ENCODE data around the gene MYBPC2.

Gene MYBPC2

GRCh38 chr19:50490411-50490811 lies 57.7 kb downstream of the MYBPC2 start:
- Histone ChIP-seq H3K36me3 (ENCODE audit: insufficient read depth, low read length) (no peaks in the 10 kb centered on the region), H3K27ac (no peak overlapping the region), H3K4me3 (no peak overlapping the region), H3K9me3 (ENCODE audit: low read depth, low read length) (no peaks in the 10 kb centered on the region), H3K9ac (ENCODE audit: insufficient read length) (no peak overlapping the region)
- no peak for DNase-seq (ENCODE audit: low read depth, low spot score)
- TF ChIP-seq FOXP2 (optimal IDR thresholded peaks at IDR 0.05; ENCODE audit: control extremely low read depth, extremely low read length, insufficient read depth), result no peak
- no peak for TF ChIP-seq POLR2AphosphoS5 (IDR thresholded peaks at IDR 0.05; ENCODE audit: borderline replicate concordance, low read depth, low read length)
- no peak for TF ChIP-seq EZH2 (IDR thresholded peaks at IDR 0.05)

GRCh38 chr19:50490991-50491472 lies 58.3 kb downstream of the MYBPC2 start:
- H3K9ac ChIP-seq (ENCODE audit: insufficient read length), result no peak overlapping the region
- no peak overlapping the region for H3K4me3 ChIP-seq
- no peak overlapping the region for H3K27ac ChIP-seq
- no peaks in the 10 kb centered on the region for H3K36me3 ChIP-seq (ENCODE audit: insufficient read depth, low read length)
- TF ChIP-seq FOXP2 (optimal IDR thresholded peaks at IDR 0.05; ENCODE audit: control extremely low read depth, extremely low read length, insufficient read depth) (no peak), POLR2AphosphoS5 (IDR thresholded peaks at IDR 0.05; ENCODE audit: borderline replicate concordance, low read depth, low read length) (no peak), EZH2 (IDR thresholded peaks at IDR 0.05) (no peak)
- no peak for DNase-seq (ENCODE audit: low read depth, low spot score)
- no peaks in the 10 kb centered on the region for H3K9me3 ChIP-seq (ENCODE audit: low read depth, low read length)

DNA sequence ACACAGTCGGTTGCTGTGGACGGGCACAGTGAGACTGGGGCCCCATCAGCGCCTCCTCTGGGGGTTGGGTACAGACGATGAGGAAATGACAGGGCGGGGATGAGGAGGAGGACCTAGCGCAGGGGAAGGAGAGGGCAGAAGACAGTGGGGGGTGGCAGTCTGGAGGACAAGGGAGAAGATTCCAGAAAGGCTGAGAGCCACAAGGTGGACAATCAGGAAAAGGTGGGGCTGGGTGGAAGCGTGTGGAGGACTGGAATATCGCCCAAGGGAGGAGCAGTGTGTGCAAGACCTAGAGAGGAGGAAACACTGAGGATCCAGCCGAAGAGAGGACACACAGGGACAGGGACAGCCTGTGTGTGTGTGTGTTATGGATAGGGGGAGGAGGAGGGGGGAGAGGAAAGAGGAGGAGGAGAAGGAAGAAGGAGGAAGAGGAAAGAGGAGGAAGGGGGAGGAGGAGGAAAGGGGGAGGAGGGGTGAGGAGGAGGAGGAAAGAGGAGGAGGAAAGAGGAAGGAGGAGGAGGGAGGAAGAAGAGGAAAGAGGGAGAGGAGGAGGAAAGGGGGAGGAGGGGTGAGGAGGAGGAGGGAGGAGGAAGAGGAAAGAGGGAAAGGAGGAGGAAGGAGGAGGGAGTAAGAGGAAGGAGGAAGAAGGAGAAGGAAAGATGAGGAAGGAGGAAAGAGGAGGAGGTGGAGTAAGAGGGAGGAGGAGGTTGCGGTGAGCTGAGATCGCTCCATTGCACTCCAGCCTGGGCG lies 59.8 kb downstream of the MYBPC2 start:
- no peak for TF ChIP-seq EZH2 (IDR thresholded peaks at IDR 0.05)
- no peak for TF ChIP-seq FOXP2 (optimal IDR thresholded peaks at IDR 0.05; ENCODE audit: control extremely low read depth, extremely low read length, insufficient read depth)
- TF ChIP-seq POLR2AphosphoS5 (IDR thresholded peaks at IDR 0.05; ENCODE audit: borderline replicate concordance, low read depth, low read length), result no peak
- H3K27ac ChIP-seq, result no peak overlapping the region
- no peaks in the 10 kb centered on the region for H3K36me3 ChIP-seq (ENCODE audit: insufficient read depth, low read length)
- H3K9me3 ChIP-seq (ENCODE audit: low read depth, low read length), result no peaks in the 10 kb centered on the region
- no peak for DNase-seq (ENCODE audit: low read depth, low spot score)
- H3K9ac ChIP-seq (ENCODE audit: insufficient read length), result no peak overlapping the region
- H3K4me3 ChIP-seq, result no peak overlapping the region

DNA sequence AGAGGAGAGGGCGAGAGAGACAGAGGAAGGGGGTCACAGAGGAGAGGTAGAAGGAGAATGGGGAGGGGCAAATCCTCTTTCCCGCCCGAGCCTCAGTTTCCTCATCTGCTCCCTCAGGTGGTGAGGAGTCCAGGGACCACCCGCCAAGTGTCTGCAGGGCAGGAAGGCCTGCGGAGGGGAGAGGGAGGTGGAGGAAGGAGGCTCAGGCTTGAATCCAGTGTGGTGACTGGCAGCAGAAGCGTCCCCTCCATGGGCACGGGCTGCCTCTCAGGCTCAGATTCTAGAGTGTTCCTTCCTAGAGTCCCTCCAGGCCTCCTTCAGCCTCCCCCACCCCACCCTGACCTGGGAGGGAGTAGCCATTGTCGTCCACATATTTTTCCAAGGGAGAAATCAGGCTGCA lies 60.5 kb downstream of the MYBPC2 start:
- no peaks in the 10 kb centered on the region for H3K9me3 ChIP-seq (ENCODE audit: low read depth, low read length)
- TF ChIP-seq FOXP2 (optimal IDR thresholded peaks at IDR 0.05; ENCODE audit: control extremely low read depth, extremely low read length, insufficient read depth), result no peak
- no peak for TF ChIP-seq EZH2 (IDR thresholded peaks at IDR 0.05)
- no peak for TF ChIP-seq POLR2AphosphoS5 (IDR thresholded peaks at IDR 0.05; ENCODE audit: borderline replicate concordance, low read depth, low read length)
- no peak for DNase-seq (ENCODE audit: low read depth, low spot score)
- H3K27ac ChIP-seq, result no peak overlapping the region
- no peak overlapping the region for H3K9ac ChIP-seq (ENCODE audit: insufficient read length)
- H3K4me3 ChIP-seq, result no peak overlapping the region
- H3K36me3 ChIP-seq (ENCODE audit: insufficient read depth, low read length), result no peaks in the 10 kb centered on the region

- TF ChIP-seq FOXP2 (optimal IDR thresholded peaks at IDR 0.05; ENCODE audit: control extremely low read depth, extremely low read length, insufficient read depth) (no peak), EZH2 (IDR thresholded peaks at IDR 0.05) (no peak), POLR2AphosphoS5 (IDR thresholded peaks at IDR 0.05; ENCODE audit: borderline replicate concordance, low read depth, low read length) (no peak)
- DNase-seq (ENCODE audit: low read depth, low spot score), result no peak
- Histone ChIP-seq H3K36me3 (ENCODE audit: insufficient read depth, low read length) (no peaks in the 10 kb centered on the region), H3K9me3 (ENCODE audit: low read depth, low read length) (no peaks in the 10 kb centered on the region), H3K4me3 (no peak overlapping the region), H3K27ac (no peak overlapping the region), H3K9ac (ENCODE audit: insufficient read length) (no peak overlapping the region)
Measured at GRCh38 chr19:50494186-50495019, 61.7 kb downstream of the MYBPC2 start.

DNA sequence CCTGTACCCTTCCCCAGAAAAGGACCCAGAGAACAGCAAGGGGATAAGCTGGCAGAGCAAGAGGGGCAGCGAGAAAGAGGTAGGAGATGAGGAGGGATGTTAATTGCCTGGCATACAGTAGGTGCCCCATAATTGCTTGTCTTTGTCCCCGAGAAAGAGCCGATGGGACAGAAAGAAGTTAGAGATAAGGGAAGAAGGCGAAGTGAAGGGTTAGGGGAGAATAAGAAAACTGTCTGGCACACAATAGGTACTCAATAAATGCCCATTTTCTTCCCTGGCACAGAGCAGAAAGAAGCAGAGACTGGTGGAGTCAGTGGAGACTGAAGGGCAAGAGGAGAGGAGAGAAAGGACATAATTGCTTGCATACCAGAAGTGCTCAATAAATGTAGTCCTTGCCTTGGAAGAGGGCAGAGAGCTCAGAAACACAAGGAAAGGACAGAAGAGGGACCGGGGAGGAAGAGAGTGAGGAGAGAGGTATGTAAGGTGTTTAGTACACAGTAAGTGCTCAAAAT lies 62.4 kb downstream of the MYBPC2 start:
- DNase-seq (ENCODE audit: low read depth, low spot score), result no peak
- H3K36me3 ChIP-seq (ENCODE audit: insufficient read depth, low read length), result no peaks in the 10 kb centered on the region
- no peak overlapping the region for H3K4me3 ChIP-seq
- no peaks in the 10 kb centered on the region for H3K9me3 ChIP-seq (ENCODE audit: low read depth, low read length)
- no peak overlapping the region for H3K9ac ChIP-seq (ENCODE audit: insufficient read length)
- TF ChIP-seq EZH2 (IDR thresholded peaks at IDR 0.05) (no peak), FOXP2 (optimal IDR thresholded peaks at IDR 0.05; ENCODE audit: control extremely low read depth, extremely low read length, insufficient read depth) (no peak), POLR2AphosphoS5 (IDR thresholded peaks at IDR 0.05; ENCODE audit: borderline replicate concordance, low read depth, low read length) (no peak)
- no peak overlapping the region for H3K27ac ChIP-seq

DNA sequence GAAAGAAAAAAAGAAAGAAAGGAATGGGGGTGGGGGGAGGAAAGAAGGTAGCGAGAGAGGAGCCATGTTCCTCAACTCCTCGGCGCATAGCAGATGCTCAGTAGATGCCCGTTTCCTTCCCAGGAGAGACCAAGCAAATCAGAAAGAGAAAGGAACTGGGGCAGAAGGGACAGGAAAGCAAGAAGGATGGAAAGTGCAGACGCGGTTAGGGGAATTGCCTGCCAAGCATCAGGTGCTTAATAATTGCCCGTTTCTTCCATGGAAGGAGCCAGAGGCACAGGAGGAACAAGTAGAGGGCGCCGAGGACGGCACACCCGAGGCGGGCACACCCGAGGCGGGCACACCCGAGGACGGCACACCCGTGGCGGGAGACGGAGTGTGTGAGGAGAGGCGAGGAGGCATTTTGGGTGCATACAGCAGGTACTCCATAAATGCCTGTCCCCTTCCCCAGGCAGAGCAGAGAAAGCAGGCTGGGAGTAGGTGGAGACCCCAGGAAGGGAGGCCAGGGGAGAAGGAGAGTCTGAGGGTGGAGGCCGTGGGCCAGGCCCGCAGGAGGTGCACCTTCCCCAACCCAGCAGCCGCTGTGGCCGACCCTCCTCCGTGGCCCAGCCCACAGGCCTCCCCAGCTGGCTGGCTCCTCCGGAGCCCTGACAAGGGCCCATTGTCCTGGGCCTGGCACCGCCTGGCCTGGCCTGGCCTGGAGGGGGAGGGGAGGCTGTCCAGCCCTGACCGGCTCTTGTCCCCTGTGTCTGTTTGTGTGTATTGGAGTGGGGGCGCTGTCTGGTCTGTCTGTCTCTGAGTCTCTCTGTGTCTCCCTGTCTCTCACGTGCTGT lies 63.7 kb downstream of the MYBPC2 start:
- Histone ChIP-seq H3K9ac (ENCODE audit: insufficient read length) (no peak overlapping the region), H3K9me3 (ENCODE audit: low read depth, low read length) (no peaks in the 10 kb centered on the region), H3K36me3 (ENCODE audit: insufficient read depth, low read length) (no peaks in the 10 kb centered on the region), H3K4me3 (no peak overlapping the region), H3K27ac (no peak overlapping the region)
- TF ChIP-seq POLR2AphosphoS5 (IDR thresholded peaks at IDR 0.05; ENCODE audit: borderline replicate concordance, low read depth, low read length) (no peak), FOXP2 (optimal IDR thresholded peaks at IDR 0.05; ENCODE audit: control extremely low read depth, extremely low read length, insufficient read depth) (no peak), EZH2 (IDR thresholded peaks at IDR 0.05) (no peak)
- no peak for DNase-seq (ENCODE audit: low read depth, low spot score)

Data from SK-N-MC (cell line).